GM18502 (cell line): ENCODE measurements around the gene ZBED4.
A peak's percentile ranks its signal among the peaks of the same experiment; 100 is the strongest.

ENCODE experiments used
- ATAC-seq: cut with Tn5 transposase; IDR thresholded peaks from one replicate; pipeline ENCODE4 v1.9.1; 2021; ENCODE audit warnings: mild to moderate bottlenecking; ENCODE audit not compliant: unreplicated experiment, poor library complexity

ZBED4 gene

DNA sequence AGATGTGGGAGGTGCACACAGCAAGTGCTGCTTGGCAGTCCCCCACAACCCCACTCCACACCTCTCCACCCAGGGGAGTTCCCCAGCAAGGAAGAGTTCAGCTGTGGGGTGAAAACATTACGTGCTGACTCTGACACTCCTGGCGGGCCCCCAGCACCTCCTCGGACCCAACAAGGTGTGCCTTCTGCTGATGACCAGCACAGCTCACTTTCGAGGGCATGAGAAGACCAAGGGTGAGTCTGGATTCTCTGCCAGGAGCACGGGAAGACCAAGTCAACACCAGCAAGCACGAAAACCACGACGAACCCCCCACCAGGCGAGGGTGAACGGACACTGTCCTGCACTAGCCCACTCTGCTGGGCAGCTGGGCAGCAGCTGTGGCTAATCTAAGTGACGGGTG lies 63.2 kb downstream of the ZBED4 start:
- ATAC-seq = no peak

DNA sequence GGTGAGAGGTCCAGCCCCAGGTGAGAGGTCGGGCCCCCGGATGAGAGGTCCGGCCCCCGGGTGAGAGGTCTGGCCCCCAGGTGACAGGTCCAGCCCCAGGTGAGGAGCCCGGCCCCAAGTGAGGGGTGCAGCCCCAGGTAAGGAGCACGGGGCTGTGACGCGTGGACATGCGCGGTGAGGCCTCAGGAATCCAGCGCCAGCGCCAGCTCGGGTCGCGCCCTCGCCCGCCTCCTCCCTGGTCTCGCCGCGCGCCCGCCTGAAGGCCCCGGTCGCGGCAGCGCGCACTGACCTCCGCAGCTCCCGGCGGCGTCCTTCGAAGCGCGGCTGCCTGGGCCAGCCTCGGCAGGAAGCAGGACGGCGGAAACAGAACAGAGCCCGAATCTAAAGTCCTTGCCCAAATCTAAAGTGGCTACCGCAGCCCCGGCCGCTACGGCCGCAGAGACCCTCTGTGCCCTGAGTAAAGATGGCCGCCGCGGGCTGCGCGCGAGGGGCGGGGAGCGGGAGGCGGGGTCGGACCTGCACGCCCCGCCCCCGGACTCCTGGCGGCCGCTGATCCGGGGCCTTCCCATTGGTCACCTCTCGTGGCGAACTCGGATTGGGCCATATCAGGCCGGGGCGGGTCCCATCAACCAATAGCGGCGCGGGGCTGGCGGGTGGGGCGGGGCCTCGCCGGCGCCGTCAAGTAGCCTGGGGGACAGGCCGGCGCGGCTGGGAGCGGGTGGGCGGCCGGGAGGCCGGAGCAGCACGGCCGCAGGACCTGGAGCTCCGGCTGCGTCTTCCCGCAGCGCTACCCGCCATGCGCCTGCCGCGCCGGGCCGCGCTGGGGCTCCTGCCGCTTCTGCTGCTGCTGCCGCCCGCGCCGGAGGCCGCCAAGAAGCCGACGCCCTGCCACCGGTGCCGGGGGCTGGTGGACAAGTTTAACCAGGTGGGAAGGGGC lies 64.6 kb downstream of the ZBED4 start, which contains the start of the genes ALG12 and CRELD2:
Gene ALG12, minus strand, starts transcription at position 465 of the 937 bp plus-strand sequence. CDS start 4,673 bp downstream, outside the sequence.
Gene CRELD2, plus strand, starts transcription at position 661 of the 937 bp plus-strand sequence. Its CDS starts 136 bp downstream, at position 797.
- peak; percentile 92 for ATAC-seq

DNA sequence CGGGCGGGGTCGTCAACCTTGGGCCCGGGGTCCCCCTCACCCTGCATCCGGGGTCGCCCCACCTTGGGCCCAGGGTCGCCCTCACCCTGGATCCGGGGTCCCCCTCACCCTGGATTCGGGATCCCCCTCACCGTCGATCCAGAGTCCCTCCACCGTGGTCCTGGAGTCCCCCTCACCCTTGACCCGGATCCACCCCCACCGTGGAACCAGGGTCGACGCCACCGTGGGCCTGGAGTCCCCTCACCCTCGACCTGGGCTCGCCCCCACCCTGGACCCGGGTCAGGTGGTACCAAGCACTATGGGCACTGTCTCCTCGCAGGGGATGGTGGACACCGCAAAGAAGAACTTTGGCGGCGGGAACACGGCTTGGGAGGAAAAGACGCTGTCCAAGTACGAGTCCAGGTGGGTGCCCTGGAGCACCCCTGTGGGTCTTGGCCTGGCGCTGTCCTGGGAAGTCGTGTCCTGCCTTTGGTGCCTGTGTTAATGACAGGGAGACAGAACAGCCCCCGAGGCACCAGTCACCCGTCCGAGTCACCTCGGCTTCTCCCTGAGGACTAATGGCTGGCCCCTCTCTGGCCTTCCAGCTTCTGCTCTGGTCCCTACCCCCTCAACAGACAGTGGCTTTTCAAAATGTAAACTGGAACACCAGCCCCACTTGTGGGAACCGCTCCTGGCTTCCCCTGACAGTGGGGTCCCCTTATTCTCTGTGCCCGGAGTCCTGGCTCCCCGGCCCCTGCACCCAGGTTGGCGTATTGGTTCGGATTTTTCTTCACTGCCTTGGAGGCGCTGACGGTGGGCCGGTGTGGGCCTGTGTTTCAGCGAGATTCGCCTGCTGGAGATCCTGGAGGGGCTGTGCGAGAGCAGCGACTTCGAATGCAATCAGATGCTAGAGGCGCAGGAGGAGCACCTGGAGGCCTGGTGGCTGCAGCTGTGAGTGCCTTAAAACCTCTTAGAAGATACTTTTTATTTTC lies 65.6 kb downstream of the ZBED4 start:
- ATAC-seq = no peak

DNA sequence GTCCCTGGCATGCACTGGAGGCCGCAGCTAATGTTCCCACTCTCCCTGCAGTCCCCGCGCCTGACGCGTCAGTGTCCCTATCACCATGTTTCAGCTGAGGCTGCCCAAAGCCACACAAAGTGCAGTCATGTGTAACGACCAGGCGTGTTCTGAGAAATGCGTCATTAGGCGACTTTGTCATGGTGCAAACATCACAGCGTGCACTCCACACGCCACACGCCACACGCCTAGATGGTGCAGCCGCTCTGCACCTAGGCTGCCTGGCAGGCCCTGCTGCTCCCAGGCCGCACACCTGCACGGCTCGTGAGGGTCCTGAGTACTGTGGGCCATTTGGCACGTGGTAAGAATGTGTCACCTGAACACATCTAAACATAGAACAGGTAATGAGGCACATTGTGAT lies 67.2 kb downstream of the ZBED4 start:
- no peak for ATAC-seq

DNA sequence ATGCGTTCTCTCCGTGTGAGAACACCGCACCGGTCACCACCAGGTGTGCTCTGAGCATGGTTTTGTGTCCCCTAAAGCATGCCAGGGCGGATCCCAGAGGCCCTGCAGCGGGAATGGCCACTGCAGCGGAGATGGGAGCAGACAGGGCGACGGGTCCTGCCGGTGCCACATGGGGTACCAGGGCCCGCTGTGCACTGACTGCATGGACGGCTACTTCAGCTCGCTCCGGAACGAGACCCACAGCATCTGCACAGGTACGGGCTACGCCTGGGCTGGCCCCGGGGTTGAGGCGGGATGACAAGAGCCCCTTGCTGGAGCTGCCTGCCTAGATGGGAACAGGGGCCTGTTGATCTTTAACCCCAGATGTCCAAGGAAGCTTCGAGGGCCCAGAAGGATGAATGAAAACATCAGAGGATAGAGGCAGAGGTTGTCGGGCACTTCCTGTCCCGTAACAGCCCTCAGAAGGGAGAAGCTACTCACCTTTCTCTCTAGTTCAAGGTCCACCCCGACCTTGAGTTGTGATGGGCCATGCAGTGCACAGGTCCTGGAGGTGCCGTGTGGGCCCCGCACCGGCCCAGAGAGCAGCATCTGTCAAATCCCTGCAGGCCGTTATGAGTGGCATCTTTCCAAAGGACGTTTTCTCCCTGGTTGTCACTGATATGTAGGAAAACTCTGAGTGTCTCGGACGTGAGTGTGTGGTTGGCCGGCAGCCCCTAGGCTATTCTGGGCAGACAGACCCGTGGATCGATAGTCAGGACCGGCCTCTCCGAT lies 68.0 kb downstream of the ZBED4 start:
- ATAC-seq = no peak

DNA sequence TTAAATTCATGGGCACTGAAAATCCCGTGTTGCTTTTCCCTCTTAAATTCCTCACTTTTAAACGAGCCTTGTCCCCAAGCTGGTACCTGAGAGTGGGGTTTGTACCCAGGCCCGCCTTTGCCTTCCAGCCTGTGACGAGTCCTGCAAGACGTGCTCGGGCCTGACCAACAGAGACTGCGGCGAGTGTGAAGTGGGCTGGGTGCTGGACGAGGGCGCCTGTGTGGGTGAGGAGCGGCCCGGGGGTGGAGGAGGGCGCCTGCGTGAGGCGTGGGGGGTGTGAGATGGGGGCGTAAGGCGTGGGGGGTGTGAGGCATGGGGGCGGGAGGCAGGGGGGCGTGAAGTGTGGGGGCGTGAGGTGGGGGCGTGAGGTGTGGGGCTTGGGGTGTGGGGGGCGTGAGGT lies 68.8 kb downstream of the ZBED4 start:
- no peak for ATAC-seq

DNA sequence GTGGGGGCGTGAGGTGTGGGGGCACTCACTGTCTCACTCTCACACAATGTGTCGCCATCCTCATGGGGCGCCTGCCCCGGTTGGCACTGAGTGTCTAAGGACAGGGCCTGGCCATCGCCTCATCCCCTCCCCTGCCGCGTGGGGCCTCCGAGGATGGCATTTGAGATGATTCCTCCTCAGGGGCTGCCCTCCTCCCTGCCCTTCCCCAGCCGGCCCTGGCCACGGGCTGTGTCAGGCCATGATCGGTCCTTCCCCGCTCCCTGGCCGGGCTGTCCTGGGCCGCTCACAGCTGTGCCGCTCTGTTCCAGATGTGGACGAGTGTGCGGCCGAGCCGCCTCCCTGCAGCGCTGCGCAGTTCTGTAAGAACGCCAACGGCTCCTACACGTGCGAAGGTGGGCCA lies 69.3 kb downstream of the ZBED4 start:
- ATAC-seq = no peak

DNA sequence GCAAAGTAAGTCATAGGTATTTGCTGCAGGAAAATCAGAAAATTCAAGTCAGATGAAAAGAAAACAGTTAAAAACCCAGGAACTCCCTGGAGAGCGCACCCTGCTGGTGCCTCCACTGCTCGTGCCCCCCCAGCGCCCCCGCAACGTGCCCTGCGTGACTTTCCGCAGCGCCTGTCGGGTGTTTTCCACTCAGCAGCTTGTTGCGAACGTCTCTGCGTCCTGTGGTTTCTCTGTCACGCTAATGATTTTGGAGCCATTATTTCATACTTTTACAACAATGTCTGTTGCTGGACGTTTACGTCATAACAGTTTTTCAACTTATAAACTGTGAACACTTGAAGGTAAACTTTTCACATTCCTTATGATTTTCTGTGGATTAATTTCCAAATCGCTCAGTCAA lies 69.8 kb downstream of the ZBED4 start:
- no peak for ATAC-seq

DNA sequence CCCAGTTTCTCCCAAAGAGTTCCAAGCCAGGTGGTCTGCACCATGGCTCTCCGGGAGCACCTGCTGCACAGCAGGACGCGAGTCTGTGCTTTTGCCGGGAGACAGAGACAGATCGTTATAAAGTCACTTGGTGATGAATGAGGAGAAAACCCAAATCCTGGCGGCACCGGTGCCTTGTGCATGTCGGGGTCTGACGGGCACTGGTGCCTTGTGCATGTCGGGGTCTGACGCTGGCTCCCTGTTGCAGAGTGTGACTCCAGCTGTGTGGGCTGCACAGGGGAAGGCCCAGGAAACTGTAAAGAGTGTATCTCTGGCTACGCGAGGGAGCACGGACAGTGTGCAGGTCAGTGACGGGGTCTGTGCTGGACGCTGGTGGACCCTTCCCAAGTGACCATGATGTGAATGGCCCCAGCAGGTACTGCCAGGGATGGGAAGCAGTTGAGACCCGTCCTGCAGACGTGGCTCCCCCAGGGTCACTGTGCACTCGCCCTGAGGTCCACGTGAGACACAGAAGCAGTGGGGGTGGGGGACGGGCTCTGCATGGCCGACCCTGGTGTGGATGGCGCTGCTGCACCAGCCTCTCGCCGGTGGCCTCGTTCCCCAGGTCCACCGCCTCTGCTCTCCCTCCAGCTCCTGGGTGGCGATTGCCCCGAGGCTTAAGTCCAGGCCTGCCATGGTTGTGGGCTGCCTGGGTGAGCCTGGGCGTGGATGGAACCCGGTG lies 70.6 kb downstream of the ZBED4 start:
- ATAC-seq = no peak

DNA sequence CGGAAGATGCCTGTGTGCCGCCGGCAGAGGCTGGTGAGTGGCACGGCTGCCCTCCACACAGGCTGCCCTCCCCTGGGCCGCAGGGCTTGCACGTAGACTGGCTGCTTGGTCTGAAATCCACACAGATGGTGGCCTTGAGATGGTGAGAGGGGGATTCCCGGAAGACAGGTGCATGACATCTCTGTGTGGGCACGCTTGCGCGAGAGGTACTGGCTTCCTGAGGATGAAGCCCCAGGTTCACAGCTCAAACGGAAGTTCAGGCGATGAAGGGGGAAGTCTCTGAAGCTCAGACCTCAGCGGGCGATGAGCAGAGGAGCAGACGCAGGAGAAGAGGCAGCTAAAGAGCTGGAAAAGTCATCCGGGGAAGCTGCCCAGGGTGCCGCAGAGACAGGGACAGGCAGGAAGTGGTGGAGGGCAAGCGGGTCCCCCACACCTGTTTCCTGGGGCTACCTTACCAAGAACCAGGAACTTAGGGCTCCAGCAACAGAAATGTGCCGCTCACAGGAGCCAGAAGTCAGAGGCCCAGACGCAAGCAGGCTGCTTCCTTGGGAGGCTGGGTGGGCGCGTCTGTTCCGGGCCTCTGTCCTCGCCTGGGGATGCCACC lies 72.0 kb downstream of the ZBED4 start:
- peak; percentile 57 for ATAC-seq

DNA sequence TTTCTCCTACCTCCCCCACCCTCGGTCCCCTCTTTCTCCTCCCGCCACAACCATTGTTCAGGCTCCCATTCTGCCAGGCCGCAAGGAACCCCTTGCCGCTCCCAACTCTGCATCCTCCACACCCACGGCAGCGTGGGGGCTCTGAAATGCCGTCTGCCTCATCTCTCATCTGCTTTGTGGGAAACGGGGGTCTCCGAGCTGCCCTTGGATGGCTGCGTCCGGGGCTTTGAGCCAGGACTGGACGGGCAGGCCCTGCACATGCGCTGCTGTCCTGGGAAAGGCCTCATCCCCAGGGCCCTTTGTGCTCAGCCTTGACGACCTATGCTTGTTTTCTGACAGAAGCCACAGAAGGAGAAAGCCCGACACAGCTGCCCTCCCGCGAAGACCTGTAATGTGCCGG lies 73.3 kb downstream of the ZBED4 start:
- ATAC-seq = no peak

DNA sequence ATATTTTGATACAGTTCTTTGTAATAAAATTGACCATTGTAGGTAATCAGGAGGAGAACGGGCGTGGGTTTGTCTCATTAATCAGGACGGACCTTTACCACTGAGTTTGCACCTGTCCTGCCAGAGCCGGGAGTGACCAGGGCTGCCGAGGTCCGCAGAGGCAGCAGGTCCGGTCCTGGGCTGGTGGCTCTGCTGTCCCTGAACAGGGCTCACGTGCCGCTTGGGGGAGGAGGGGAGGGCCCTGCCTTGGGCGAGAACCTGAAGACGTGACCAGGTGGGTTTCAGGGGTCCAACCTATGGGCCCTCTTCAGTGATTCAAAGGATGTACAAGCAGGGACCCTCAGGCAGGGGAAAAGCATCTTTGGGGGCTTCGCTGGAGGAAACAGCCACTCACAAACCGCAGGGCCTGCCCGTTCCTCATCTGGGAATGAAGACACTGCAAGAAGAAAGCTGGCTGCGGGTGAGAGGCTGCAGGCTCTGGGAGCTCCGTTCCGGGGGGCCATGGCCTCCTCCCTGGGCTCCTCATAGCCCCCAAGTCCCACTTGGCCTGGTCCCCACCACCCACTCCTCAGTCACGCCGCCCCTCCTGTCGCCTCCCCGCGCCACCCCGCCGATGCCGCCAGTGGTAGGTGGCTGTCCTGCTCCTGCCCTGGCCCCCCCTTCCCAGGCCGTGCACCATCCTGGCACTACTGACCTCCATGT lies 74.0 kb downstream of the ZBED4 start:
- no peak for ATAC-seq

DNA sequence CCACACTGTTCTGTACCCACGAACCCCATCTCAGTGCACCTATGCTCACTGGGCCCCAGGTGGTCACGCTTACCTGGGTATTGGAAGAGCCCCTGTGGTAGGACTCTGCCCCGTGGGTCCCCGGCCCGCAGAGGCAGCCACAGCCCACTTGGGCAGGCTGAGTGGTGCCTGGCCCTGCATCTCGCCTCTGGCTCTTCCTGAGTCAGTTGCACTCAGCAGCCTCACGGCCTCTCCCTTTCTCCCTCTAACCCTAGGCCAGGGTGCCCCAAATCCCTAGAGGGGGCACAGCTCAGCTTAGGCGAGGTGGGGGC lies 74.5 kb downstream of the ZBED4 start:
- ATAC-seq = no peak

DNA sequence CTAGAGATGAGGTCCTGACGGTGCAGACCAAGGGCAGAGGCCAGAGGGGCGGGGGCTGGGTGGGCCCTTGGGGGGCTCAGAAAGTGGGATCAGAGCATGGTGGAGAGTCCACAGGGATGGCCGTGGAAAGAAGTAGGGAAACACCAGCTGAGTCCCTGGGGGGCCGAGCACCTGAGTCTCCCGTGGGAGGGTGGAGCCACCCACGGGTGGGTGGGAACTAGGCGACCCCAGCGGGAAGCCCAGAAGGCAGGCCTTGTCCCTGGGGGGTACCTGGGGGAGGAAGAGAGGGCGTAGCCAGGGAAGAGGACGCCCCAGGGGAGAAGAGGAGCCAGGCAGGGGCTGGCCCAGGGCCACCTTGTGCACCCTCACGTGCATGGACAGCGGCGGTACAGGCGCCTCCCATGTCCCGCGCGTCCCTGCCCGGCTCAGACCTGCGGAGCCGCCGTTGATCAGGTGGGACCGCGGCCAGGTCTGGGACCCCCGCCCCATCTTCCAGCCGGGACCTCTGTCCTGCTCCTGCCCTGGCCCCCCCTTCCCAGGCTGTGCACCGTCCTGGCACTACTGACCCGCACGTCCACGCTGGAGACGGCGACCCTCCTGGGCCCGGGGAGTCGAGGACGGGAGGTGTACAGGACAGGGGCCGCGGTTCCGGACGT lies 75.0 kb downstream of the ZBED4 start:
- ATAC-seq = no peak

DNA sequence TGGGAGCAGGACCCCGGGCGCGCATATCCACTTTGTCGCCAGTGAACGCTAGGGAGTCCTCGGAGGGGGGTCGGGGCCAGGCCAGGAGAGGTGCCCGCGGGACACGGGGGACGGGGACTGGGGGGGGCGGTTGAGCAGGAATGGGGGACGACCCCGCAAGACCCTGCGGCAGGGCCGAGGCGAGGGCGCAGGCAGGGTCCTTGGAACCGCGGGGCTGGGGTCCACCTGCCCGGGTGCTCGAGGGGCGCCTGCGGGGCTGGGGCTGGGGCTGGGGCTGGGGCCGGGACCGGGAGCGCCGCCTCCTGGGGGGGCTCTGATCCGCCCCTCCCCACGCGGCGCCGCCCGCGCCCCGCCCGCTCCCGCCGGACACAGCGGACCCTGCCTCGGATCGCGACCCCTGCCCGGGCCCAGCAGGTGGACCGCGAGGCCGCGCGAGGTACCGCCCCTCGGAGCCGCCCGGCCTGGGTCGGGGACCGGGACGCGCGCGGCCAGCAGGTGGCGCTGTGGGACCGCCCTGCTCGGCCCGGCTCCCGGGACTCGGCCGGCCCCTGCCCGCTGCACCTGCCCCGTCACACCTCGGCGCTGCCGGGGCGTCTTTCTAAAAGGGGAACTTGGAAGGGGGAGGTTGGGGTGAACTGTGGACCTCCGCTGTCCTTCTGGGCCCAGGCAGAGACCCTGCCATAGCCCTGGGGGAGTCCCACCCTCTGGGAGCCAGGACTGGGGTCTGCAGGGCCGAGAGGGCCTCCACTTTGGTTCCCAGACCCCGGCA lies 75.8 kb downstream of the ZBED4 start:
- peak; percentile 38 for ATAC-seq

DNA sequence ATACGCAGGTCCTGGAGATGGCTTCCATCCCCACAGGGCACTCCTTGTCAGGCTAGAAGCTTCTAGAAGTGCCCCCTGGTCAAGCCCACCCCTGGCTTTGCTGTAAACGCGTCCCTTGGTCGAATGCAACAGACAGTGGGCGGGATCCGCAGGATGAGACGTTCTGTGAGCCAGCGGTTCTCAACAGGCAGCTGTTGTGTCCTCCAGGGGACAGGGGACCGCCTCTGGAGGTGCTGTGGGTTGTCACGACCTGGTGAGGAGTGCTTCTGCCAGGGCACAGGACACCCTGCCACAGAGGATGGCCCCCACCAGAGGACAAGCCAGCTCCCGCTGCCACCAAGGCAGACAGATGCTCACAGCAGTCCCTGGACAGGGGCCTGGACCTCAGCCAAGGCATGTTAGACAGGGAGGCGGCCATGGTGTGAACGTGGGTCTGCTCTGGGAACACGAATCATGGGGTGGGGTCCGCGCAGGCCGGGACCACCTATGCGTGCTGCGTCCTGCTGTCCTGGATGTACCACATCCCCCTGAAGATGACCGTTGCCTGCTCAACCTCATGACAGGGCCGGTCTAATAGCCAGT lies 76.4 kb downstream of the ZBED4 start:
- ATAC-seq = no peak
